Suprapubic skin (tissue), 4 donors: ENCODE results near the gene PLCL1.

Source experiments
- CTCF ChIP-seq, 2 donors: fragments of 200-600 bp in 1 of 2; fragments of 450-650 bp in 1 of 2; sonication (generic) in 1 of 2; IDR thresholded peaks; one replicate each; pipeline ENCODE4 v1.5.1; 2016 to 2019; ENCODE audit warnings: antibody characterized with exemption in 2 of 2, mild to moderate bottlenecking in 1 of 2, moderate library complexity in 1 of 2
- EP300 ChIP-seq: sonication (generic); formaldehyde crosslinking; IDR thresholded peaks from one replicate; pipeline ENCODE4 v1.6.1; 2017; ENCODE audit warnings: antibody characterized with exemption
- POLR2A ChIP-seq, 2 donors: fragments of 450-650 bp; IDR thresholded peaks; one replicate each; pipeline ENCODE4 v1.6.1; 2017; ENCODE audit warnings: antibody characterized with exemption in 2 of 2, mild to moderate bottlenecking in 2 of 2, moderate library complexity in 2 of 2
- POLR2AphosphoS5 ChIP-seq, 3 donors: sonication (generic); formaldehyde crosslinking; IDR thresholded peaks; one replicate each; pipeline ENCODE4 v1.6.1; 2017; ENCODE audit warnings: antibody characterized with exemption in 3 of 3

GRCh38 chr2:197959383-197959782 lies 155.0 kb downstream of the PLCL1 start:
- no peak for TF ChIP-seq CTCF (IDR thresholded peaks at IDR 0.05)
- no peak for TF ChIP-seq POLR2AphosphoS5 (IDR thresholded peaks at IDR 0.05)
- TF ChIP-seq POLR2A (IDR thresholded peaks at IDR 0.05) = no peak
- no peak for TF ChIP-seq EP300
